Immature natural killer cell (primary cell): Measurements from ENCODE around the gene POLN. TPM values are rescaled to one million over a fixed set of nuclear protein-coding genes. Genes with fewer than 3 reads are reported as not detected.
A peak's percentile ranks its signal among the peaks of the same experiment; 100 is the strongest.

Experiments
- DNase-seq, 3 donors: peaks; one replicate each; pipeline ENCODE4 v3.0.0; 2022; ENCODE audit warnings: mixed read lengths in 1 of 3
- H3K27ac Mint-ChIP-seq, 6 donors: one replicate each; pipeline ENCODE4 v1.8.0; 2020; ENCODE audit warnings: mixed read lengths in 6 of 6, mild to moderate bottlenecking in 5 of 6, inconsistent platforms in 4 of 6, moderate library complexity in 3 of 6
- H3K27me3 Mint-ChIP-seq, 3 donors: one replicate each; pipeline ENCODE4 v1.8.0; 2020 to 2021; ENCODE audit warnings: low read depth in 3 of 3, mild to moderate bottlenecking in 3 of 3, mixed read lengths in 3 of 3, moderate library complexity in 3 of 3, inconsistent platforms in 1 of 3
- H3K36me3 Mint-ChIP-seq, 3 donors: one replicate each; pipeline ENCODE4 v1.8.0; 2020; ENCODE audit warnings: mixed read lengths in 3 of 3, inconsistent platforms in 2 of 3, mild to moderate bottlenecking in 2 of 3
- H3K4me1 Mint-ChIP-seq, 2 donors: one replicate each; pipeline ENCODE4 v1.8.0; 2020; ENCODE audit warnings: inconsistent platforms in 2 of 2, mild to moderate bottlenecking in 2 of 2, mixed read lengths in 2 of 2, moderate library complexity in 1 of 2
- H3K4me3 Mint-ChIP-seq, 5 donors: one replicate each; pipeline ENCODE4 v1.8.0; 2020; ENCODE audit warnings: mild to moderate bottlenecking in 5 of 5, mixed read lengths in 5 of 5, inconsistent platforms in 3 of 5, moderate library complexity in 3 of 5
- H3K9me3 Mint-ChIP-seq, 6 donors: one replicate each; pipeline ENCODE4 v1.8.0; 2020; ENCODE audit warnings: mild to moderate bottlenecking in 6 of 6, mixed read lengths in 6 of 6, inconsistent platforms in 4 of 6, moderate library complexity in 3 of 6
- polyA plus RNA-seq, 3 donors: library from polyadenylated mRNA; unstranded; fragments of 300-500 nt; fragmentation: Illumina TruSeq; gene quantifications; one replicate each; pipeline ENCODE4 v1.2.3, GENCODE V29; 2021

The POLN gene
- polyA plus RNA-seq, 3 donors from 2014 or later, result 0.41 to 1.6 TPM; not detected in 1

- H3K27me3 Mint-ChIP-seq, result peaks cover 17 to 33% (median 21%) of the 10 kb centered on the region in 3 donors
- H3K9me3 Mint-ChIP-seq, result no peaks in the 10 kb centered on the region
- peaks cover 8 to 19% of the 10 kb centered on the region in 2 donors for H3K4me1 Mint-ChIP-seq
- DNase-seq, result no peak
- peak overlapping the region in 2 of 6 donors; percentile 17 to 72 for H3K27ac Mint-ChIP-seq
- no peak overlapping the region for H3K4me3 Mint-ChIP-seq
- peaks cover 5 to 12% (median 6%) of the 10 kb centered on the region in 3 donors for H3K36me3 Mint-ChIP-seq
These were observed 14.9 kb upstream of the POLN start for GRCh38 chr4:2256781-2257191.

- Mint-ChIP-seq H3K4me3 (no peak overlapping the region), H3K4me1 (peaks cover 8 to 19% of the 10 kb centered on the region in 2 donors), H3K9me3 (no peaks in the 10 kb centered on the region), H3K27me3 (peaks cover 17 to 37% (median 23%) of the 10 kb centered on the region in 3 donors), H3K36me3 (peaks cover 5 to 12% (median 6%) of the 10 kb centered on the region in 3 donors), H3K27ac (no peak overlapping the region)
- DNase-seq, result no peak
These were observed 14.3 kb upstream of the POLN start for GRCh38 chr4:2256156-2256731.

DNA sequence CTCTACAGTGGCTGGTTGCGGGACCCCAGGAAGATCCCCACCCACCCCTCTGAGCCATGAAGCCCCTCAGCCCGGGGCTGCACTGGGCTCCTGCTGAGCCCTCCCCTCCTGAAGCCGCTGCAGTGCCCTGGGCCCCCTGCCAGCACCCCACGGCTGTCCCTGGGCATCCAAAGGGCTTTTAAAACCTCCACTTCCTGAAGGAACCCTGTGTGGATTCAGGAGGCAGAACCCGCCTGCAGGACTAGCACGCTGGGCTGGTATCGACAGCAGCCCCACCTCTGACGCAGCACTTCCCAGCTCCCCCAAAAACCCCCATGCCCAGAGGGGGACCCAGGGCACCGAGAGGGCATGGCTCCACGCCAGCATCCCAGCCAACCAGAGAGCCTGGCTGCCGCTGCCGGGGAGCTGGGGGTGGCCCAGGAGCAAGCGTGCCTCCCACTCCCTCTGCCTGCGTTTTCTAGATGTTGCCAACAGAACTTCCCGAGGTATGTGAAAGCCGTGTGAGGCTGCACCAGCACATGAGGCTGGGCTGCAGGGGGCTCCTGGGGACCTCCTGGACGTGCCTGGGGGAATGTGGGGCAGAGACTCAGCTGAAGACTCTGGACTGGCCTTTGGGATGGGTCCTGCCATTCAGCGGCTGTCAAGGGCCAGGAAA lies 13.7 kb upstream of the POLN start:
- Mint-ChIP-seq H3K27me3 (peaks cover 17 to 38% (median 26%) of the 10 kb centered on the region in 3 donors), H3K9me3 (no peaks in the 10 kb centered on the region), H3K27ac (no peak overlapping the region), H3K4me3 (no peak overlapping the region), H3K36me3 (peaks cover 5 to 12% (median 6%) of the 10 kb centered on the region in 3 donors), H3K4me1 (peaks cover 8 to 19% of the 10 kb centered on the region in 2 donors)
- no peak for DNase-seq

DNA sequence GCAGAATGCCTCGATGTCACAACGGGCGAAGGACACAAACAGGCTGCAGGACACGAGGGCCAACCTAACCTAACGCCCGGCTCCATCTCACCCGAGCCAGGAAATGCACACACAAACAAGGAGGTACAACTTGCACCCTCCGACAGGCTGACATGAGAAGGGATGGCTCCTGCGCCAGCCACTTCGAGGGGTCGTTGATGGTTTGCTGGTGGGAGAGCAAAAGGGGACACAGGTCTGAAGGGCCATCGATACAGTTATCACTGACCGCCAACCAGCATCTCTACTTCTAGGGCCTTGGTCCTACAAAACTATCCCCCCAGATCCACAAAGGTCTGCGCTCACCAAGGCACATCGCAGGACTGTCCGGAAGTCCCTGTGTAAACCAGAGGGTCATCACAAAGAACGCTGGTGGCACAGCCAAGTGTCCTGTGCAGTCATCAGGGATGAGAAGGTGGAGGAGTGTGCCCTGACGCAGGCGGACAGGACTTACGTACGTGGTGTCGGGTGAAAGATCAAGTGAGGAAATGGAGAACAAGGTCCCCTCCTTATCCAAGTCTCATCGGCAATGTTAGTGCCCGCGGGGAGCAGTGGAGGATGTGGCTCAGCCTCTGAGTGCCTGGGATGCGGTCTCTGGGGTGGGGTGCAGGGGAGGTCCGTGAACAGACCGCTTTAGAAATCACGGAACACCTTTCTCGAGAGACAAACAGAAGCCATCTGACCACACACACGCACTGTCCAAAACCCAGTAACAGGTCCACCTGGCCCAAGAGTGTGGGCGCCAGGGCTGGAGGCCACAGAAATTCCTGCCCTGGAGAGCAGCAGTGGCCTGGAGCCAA lies 13.0 kb upstream of the POLN start:
- Mint-ChIP-seq H3K4me3 (no peak overlapping the region), H3K27ac (peak overlapping the region in 5 of 6 donors; percentile 32 to 67 (median 53)), H3K9me3 (no peaks in the 10 kb centered on the region)

DNA sequence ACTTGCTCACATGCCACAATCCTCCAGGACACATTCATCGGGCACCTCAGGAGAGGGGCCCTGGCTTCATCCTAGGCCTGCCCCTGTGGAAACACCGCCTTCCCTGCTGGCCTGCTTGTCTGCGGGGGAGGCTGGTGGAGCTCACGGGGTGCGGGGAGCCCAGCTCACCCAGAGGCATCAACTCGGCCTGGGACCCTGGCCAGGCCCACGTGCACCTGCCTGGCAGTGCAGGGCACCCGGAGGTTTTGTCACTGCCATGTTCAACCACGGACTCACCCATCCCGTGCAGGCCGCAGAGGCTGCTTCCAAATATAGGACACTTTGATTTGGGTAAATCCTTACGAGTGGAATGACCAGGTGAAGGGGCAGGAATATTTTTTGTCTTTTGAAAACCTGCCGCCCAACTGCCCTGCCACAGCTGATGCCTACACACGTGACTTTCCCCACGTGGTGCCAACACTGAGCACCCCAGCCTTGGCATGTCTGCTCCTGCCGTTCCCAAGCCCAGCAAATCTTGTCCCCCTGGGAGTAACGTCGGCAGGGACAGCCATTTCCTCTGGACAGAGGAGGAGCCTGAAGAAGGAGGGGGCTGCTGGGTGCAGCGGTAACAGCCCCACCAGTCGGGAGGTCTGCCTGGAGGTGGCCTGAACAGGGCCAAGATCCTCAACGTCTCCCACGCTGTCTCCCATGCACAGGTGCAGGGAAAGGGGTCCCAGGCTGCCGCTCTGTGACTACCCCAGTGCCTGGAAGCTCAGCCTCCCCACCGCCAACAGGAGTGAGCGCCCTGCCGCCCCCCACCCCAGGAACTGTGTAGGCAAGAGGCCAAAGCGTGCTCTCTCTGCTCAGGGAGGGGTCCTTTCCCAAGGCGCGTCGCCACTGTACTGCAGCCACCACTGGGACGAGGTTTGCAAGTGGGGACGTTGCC lies 11.5 kb upstream of the POLN start:
- Mint-ChIP-seq H3K9me3 (no peaks in the 10 kb centered on the region), H3K4me3 (no peak overlapping the region), H3K27ac (peak overlapping the region in 3 of 6 donors; percentile 10 to 72 (median 55)), H3K4me1 (peaks cover 8 to 15% of the 10 kb centered on the region in 2 donors), H3K36me3 (peaks cover 5 to 12% (median 6%) of the 10 kb centered on the region in 3 donors), H3K27me3 (peaks cover 17 to 38% (median 32%) of the 10 kb centered on the region in 3 donors)
- no peak for DNase-seq

More for the DNA sequence above, 13.0 kb upstream of the POLN start:
- Mint-ChIP-seq H3K4me1 (peaks cover 8 to 15% of the 10 kb centered on the region in 2 donors), H3K36me3 (peaks cover 5 to 12% (median 6%) of the 10 kb centered on the region in 3 donors), H3K27me3 (peaks cover 17 to 38% (median 32%) of the 10 kb centered on the region in 3 donors)
- no peak for DNase-seq

DNA sequence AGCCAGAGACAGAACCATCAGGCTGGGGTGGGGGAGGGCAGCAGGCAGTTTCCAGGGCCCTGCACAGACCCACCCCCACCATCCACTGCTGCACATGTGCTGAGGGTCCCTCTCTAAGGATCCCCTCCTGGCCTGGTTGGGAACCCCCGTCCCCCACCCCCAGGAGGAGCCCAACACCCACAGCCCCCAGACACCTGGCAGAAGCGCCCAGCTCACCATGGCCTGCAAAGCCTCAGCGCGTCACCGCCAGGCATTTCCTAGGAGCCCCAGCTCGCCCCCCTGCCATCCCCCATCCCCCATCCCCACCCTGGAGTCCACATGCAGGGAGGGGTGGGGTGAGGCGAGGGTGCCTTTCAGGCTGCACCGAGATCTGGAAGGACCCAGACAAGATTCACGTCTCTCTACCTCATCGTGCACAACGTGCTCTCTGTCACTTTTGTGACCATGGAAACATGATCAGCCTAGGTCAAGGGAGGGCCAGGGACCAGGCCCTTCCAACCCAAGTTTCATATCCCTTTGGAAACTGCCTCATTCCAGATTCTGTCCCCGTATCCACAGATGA lies 10.7 kb upstream of the POLN start:
- Mint-ChIP-seq H3K27me3 (peaks cover 17 to 37% (median 33%) of the 10 kb centered on the region in 3 donors), H3K9me3 (no peaks in the 10 kb centered on the region), H3K27ac (peak overlapping the region in 3 of 6 donors; percentile 10 to 72 (median 55)), H3K4me1 (peaks cover 8 to 15% of the 10 kb centered on the region in 2 donors), H3K36me3 (peaks cover 5 to 12% (median 6%) of the 10 kb centered on the region in 3 donors), H3K4me3 (no peak overlapping the region)
- no peak for DNase-seq

GRCh38 chr4:2251795-2252529 lies 10.0 kb upstream of the POLN start:
- Mint-ChIP-seq H3K4me1 (peaks cover 8 to 15% of the 10 kb centered on the region in 2 donors), H3K4me3 (peak overlapping the region in 1 of 5 donors; percentile 33), H3K36me3 (peaks cover 5 to 12% (median 6%) of the 10 kb centered on the region in 3 donors), H3K27me3 (peaks cover 17 to 37% (median 32%) of the 10 kb centered on the region in 3 donors), H3K9me3 (no peaks in the 10 kb centered on the region), H3K27ac (no peak overlapping the region)
- DNase-seq, result no peak

DNA sequence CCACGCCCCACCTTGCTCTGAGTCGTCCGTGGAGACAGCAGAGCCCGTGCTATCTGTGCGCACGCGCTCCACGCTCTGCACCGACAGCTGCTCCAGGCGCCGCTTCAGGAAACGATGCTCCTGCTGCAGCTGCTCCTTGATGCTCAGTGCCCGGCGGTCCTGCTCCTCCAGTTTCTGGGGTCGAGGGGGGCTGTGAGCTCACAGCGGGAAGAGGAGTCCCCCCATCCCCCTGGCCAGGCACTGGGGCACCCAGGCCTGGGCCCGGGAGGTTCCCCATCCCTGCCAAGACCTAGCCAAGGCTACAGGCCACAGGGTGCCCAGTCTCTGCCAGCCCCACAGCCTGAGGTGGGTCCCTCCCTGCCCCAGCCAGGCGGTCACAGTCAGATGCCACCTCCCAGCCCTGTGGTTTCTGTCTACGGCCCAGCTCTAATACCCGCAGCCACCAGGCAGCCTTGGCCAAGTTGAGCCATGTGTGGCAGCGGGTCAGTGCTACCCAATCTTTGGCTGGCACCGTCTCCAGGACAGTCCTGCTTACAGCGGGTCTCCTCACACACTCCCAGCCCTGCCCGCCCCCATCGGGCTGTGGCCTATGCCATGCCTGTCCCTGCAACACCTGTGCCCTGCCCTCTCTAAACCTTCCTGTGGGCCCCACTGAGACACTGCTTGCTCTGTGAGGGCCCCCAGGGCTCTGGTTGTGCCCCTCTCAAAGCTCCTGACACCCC lies 9.3 kb upstream of the POLN start:
- Mint-ChIP-seq H3K27ac (no peak overlapping the region), H3K4me1 (peaks cover 8 to 15% of the 10 kb centered on the region in 2 donors), H3K4me3 (peak overlapping the region in 1 of 5 donors; percentile 33), H3K9me3 (no peaks in the 10 kb centered on the region), H3K27me3 (peaks cover 17 to 37% (median 30%) of the 10 kb centered on the region in 3 donors), H3K36me3 (peaks cover 5 to 12% (median 6%) of the 10 kb centered on the region in 3 donors)
- no peak for DNase-seq

- DNase-seq, result no peak
- Mint-ChIP-seq H3K4me1 (peaks cover 10 to 16% of the 10 kb centered on the region in 2 donors), H3K27ac (no peak overlapping the region), H3K9me3 (no peaks in the 10 kb centered on the region), H3K4me3 (no peak overlapping the region), H3K36me3 (peaks cover 5 to 12% (median 6%) of the 10 kb centered on the region in 3 donors), H3K27me3 (peaks cover 17 to 35% (median 30%) of the 10 kb centered on the region in 3 donors)
These were observed 8.6 kb upstream of the POLN start for GRCh38 chr4:2250357-2251072.

DNA sequence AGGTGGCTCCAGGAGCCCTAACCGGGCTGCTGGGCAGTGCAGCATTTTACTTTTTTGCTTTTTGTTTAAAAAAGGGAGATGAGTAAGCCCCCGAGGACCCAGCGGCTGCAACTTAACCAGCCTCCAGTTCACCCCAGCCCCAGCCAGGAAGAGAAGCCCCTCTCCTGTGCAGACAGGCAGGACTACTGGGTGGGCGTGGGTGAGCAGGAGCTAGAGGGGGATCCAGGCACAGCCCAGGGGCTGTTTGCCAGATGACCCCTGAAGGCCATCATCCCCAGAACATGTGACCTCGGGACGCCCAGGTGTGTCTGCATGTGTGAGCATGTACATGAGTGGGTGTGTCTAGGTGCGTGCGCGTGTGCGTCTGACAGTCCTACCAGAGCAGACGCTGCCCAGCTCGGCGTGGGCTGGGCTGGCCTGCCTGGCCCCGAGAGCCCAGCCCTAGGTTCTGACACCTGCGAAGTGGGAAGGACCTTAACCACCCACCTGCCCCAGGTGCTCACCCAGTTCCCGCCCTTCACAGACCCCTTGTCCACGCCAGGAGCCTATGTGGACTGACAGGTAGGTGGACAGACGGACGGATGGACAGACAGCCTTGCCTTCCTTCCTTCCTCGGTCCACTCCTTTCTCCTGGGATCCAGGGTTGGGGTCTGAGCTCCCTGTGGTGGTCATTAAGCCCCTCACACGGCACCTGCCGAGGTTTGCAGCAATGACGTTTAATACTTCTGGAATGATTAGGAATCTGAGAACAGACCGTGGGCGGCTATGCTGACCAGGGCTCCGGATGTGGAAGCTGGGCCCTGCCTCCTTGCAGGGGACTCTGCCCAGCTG lies 7.8 kb upstream of the POLN start:
- no peak for DNase-seq
- Mint-ChIP-seq H3K36me3 (peaks cover 5 to 10% (median 6%) of the 10 kb centered on the region in 3 donors), H3K4me3 (no peak overlapping the region), H3K4me1 (peaks cover 13 to 16% of the 10 kb centered on the region in 2 donors), H3K27me3 (peaks cover 13 to 30% (median 28%) of the 10 kb centered on the region in 3 donors), H3K9me3 (no peaks in the 10 kb centered on the region), H3K27ac (peak overlapping the region in 1 of 6 donors; percentile 34)
